ENCODE data around the gene ARMH4.
A peak's percentile ranks its signal among the peaks of the same experiment; 100 is the strongest.
"Not testable (repeated sequence)": the region's sequence is repeated elsewhere in the genome, so short reads cannot be mapped to it uniquely, and the experiment has no call there.

The ARMH4 gene

DNA sequence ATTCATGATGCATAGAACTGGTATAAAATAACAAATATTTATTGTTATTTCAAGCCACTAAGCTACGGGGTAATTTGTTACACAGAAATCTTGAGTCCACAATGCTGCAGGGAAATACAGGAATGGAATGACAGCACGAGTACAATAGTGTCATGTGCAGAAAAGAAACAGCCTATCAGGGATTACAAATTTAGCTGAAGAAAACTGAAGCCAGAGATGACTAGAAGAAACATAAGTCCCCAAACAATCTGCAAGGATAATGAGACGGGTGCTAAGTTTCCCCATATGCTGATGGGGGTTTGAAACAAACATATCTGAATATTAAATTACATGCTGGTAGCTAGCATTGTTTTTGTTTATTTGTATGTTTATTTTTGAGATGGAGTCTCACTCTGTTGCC lies 8.9 kb downstream of the ARMH4 start:
- DNase-seq = no peak

DNA sequence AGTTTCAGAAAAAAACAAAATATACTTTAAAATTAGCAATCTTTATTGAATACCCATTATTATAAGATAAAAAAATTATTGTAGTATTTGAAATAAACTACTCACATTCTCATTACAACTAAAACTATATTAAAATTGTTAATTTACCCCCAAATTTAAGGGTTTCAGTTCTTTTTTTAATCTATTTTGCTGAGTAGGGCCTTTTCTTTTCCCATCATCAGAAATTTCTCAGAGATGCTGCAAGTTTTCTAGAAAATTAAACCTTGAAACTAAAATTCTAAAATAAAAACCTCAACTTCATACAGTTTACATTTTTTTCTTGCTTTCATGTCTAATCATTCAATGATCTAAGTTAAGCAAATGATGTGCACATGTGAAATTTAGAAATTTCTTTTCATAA lies 10.1 kb downstream of the ARMH4 start:
- DNase-seq = no peak

DNA sequence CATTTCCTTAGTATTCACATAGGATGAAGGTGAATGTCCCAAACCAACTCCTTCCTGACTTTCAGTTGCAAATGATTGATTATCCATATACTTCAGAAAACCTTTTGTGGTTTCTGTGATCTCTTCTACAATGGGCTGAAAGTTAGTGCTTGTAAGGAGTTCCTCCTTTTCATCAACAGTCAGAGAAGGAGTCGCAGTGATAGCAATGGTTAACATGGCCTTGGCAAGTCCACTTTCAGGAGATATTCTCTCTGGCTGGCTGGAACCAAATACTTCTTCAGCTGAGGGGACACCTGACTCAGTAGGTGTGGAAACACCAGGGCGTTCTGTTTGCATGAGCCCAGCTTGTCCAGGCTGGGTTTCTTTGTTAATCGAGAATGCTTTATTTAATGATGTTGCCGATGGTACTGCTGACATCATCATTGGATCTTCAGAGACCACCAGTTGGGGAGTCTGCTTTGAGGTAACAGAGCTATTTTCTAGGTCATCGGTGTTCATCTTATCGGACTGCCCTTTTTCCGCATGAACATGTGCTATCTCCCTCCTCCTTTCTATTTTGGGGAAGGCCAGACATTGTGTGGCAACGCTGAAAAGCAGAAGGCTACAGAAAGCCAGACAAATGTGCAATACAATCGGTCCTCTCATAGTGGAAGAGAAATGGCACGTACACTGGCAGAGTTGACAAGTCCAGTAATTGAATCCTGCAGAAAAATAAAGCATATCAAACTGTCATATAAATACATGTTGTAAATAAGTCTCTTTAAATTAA lies 13.1 kb downstream of the ARMH4 start:
- DNase-seq = no peak

DNA sequence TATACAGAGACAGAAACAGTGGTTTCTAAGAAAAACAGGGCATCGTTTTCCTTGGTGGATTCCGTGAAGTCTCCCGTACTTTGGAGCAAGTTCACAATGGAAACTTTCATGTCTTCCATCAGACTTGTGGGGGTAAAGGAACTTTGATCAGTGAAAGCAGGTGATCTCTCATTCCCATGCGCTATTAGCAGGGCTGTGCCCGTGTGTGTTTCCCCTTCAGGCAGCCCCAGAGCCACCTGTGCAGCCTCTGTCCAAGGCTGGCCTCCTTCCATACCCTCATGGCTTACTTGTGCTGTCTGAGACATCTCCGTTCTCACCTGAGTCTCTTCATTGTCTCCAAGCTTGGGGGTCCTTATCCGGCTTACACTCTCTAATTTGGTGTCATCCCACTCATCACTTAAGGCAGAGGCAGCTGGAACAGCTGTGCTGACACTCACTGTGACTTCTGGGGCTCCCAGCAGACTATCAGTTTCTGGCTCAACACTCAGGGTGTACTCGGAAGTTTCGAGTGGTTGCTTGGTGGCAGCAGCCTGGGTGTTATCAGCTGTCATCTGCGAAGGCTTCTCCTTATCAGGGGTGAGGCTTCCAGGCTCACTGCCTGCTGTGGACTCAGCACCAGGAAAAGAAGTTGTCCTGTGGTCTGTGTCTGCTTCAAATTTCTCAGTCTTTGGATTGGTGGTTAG lies 13.8 kb downstream of the ARMH4 start:
- DNase-seq = no peak

DNA sequence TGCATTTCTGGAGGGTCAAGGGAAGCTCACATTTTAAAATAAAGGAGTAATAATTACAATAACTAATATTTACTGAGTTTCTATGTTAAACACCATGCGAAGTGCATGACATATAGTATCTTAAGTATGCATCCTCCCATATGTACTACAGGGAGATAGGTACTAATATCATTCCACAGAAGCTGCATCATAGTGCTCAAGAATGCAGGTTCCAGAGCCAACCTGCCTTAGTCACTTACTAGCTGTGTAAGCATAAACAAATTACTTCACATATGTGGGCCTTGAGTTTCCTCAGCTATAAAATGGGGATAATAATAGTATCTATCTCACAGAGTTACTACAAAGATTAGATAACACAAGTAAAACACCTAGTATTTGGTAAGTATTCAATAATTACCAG lies 18.3 kb downstream of the ARMH4 start:
- no peak for DNase-seq

DNA sequence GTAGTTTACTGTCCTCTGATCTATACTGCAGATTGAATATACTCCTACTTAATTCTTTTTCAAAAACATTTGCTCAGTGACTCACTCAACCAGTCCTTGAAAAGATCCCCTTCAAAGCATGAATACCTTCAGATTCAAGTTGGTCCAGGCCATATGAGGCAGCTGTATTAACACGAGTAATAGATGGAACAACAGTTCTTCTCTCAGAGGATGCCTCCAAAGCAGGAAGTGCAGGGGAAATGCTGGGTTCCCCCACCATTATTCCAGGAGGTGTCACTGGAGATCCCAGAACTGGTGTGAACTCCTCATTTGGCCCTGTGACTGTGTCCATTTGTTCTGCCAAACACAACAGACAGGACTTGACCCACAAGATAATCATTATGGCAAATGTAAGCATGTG lies 20.6 kb downstream of the ARMH4 start:
- DNase-seq = no peak

DNA sequence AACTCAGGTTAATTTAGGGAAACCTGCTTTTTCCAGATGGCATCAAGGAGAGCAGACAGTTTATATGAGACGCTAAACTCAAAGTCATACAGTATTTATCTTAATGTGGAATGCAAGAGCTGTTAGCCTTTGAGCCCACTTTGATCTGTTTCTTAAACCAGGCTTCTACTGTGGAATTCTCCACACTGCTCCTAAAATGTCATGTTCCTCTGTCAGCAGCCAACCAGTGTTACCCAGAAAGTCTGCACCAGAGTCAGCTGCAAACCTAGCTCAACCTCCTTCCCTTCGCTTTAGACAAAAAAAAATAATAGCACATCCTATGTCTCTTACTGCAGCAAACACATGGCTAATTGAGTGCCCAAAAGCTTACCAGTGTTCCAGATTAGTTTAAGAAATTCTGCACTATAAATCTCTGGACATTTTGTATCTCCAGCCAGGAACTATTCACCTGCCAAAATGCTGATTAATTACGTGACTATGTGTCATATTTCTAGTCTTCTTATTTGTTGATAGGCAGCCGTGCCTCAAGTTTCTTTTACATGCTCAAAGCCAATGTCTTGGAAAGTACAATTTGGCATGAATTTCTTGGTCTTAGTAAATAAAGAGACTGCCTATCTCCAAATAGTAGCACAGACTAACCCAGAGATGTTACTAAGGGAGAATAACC lies 21.8 kb downstream of the ARMH4 start:
- no peak for DNase-seq

DNA sequence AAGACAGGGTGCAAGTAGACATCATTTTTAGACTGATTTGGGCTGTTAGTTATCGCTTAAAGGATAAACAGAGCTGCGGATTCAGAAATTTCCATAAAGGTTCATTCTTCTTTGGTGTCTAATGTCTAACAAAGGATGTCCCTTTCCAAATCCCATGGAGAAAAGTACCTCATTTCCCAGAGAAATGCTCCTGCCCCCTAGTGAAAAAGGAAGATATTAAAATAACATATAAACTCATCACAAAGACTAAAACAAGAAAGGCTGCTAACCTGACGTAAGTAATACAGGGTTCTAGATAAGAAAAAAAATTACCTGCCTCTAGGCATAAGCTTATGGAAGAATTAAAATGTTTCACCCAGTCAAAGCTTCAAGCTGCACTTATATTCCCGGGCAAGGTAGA lies 22.8 kb downstream of the ARMH4 start:
- DNase-seq = no peak

DNA sequence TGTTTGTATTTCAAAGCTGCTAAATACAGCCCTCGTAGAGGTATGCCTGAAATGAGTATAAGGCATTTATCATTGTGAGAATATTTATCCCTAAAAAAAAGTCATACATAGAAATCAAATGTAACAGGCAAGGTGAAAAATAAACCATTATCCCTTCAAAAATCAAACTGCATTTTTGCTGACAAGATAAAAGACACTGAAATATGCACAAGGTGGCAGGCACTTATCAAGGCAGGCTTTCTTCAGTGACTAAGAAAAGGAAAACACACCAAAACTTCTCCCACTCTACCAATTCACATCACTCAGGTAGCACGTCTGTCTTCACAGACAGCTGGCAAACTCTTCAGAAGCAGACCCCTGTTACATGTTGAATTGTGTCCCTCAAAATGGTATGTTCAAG lies 23.6 kb downstream of the ARMH4 start:
- DNase-seq = no peak

DNA sequence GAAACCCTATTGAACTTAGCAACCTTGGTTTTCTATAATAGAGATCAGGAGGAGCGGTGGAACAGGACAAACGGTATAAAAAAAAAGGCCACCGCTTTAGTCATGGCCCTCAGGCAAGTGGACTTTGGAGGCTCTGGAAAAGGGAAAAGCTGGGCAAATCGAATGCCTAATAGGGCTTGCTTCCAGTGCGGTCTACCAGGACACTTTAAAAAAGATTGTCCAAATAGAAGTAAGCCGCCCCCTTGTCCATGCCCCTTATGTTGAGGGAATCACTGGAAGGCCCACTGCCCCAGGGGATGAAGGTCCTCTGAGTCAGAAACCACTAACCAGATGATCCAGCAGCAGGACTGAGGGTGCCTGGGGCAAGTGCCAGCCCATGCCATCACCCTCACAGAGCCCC lies 29.5 kb downstream of the ARMH4 start:
- DNase-seq = not testable (repeated sequence)

DNA sequence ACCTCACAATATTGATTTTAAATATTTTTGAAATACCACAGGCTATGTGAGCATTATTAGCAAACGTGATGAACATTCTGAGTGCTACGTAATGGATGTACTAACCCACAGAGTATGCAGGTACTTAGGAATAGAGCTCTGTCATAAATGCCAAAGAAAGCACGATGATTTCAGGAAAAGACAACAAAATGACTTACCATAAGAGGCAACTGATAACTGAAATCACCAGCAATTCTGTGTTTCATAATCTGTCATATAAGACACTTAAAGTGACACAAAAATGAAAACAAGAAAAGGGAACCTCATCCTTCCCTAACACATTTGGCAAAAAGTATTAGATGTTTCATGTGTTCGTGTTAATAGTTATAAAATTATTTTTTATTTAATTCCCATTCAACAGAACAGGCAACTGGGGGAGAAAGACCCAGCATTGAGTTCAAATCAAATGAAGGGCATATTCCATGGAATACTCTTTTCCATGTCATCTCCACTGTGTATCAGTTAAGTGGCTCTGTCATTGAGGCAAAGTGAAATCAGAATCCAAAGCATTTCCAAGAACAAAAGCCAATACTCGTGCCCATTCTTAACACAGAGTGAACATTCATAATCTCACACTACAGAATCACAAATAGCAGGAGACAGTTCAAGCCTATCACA lies 30.4 kb downstream of the ARMH4 start:
- no peak for DNase-seq

DNA sequence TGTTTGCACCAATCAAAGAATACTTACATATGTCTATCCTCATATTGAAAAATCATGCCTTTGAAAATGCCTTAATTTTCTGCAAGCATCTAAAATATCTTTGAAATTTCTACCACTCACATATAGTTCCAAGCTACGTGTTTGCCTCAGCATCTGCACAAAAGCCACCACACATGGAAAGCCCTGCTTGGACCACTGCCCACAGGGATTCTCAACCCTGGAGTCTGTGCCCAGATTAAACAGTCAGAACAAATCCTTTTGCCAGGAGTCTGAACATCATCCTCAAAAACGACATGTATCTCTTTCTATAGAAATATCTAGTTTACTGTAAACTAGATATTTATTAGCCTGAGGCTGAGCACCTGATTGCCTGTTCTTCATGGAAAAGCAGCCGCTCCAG lies 32.6 kb downstream of the ARMH4 start:
- DNase-seq = no peak

DNA sequence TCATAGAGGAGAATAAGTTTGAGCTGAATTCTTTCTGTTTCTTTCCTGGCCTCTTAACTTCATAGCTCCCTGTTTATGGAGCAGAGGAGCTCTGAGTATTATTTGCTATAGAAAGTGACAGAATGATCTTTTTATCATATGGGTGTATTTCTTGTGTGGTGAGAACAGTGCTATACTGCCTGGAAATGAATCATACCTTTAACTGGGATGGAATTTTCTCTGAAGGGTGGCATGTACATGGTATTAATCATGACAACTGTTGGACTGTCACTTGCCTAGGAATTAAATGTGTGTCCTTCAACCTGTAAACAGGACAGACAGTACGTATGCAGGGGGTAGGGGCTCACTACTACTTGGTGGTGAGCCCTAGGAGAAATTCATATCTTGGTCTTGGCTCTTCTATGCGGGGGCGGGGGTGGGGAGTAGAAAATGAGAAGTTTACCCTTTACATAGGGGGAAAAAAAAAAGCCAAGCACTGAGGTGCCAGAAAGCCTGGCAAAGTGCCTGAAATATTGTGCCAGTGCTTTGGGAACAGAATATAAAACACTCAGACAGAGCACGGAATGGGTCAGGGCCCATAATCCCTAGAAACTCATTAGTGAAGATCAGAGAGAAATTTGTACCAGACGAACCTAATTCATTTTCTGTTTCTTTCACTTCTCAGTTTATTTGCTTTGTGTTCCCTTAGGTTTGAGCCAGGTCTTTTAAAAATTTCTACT lies 33.8 kb downstream of the ARMH4 start:
- DNase-seq = no peak

DNA sequence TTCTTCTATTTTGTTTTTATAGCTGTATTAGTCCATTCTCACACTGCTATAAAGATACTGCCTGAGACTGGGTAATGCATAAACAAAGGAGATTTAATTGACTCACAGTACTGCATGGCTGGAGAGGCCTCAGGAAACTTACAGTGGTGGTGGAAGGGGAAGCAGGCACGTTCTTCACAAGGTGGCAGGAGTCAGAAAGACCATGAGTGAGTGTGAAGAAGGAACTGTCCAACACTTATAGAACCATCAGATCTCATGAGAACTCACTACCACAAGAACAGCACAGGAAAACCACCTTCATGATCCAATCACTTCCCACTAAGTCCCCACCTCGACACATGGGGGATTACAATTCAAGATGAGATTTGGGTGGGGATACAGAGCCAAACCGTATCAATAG lies 42.3 kb downstream of the ARMH4 start:
- DNase-seq = no peak

DNA sequence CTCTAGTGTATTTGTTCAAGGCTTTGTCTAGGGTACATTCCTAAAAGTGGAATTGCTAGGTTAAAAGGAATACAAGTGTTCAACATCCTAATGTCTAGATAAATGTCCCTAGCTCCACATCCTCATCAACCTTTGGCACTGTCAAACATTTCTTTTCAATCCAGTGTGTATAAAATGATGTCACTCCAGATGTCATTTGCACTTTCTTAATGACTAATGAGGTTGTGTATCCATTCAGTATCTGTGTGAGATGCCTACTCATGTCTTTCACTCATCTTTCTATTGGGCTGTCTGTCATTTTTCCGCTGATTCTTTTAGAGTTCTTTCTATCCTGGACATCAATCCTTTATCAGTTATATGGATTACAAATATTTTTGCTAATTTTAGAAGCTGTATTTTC lies 43.3 kb downstream of the ARMH4 start:
- no peak for DNase-seq

DNA sequence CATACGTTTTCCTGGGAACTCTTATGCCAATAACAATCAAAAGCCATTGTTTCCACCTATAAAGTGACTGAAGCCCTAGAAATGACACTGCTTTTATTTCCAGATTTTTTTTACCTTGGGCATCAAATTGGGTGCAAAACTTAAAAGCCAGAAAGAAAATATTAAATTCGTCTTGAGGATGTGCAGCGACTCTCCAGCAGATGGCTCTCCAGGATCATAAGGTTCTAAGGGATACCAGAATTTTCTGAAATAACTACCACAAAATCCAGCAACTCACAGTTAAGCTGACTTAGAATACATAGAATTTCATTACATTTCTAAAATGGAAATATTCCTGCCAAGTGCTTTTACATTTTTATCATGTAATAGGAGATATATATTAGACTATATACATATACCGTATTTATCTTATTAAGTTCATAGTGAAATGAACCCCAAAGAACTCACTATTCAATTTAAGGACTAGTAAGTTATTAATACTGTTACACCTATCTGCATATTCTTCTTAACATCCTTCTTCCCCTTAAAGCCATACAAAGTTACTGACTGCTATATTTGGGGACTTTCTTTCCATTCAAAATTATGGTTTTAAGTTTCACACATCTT lies 44.0 kb downstream of the ARMH4 start:
- DNase-seq = peak; percentile 17

DNA sequence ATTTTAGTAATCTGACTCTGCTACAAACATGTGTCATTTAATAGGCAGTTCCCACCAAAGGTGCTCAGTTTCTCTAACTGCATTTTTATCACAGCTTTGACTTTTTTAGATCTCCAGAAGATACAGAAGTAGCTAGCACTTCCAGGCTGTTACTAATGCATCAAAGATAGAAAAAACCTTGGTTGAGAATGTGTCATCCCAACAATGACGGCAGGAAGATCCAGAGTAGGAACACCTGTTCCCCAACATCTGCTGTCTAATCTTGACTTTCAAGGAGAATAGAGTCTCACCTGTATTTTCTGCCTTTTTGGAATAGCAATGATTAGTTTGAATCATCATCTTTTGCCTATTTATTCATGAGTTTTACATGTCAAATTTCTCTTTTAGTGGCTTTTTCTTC lies 45.0 kb downstream of the ARMH4 start:
- DNase-seq = no peak

DNA sequence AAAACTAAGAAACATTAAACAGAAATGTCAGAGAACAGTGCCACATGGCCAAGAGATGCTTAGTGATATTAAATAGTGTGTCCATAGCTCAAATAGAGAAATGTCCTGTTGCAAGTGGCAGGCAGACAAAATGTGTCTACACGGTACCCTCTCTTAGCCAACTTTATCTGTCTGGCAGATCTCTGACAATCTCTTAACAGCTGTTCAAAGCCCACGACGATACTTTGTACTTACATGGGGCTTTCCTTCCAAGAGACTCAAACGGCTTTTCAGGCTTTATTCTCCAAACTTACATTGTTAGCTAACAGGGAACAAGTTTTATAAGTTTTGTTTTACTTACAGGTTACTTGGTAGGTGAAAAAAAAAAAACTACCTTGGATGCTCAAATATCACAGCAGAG lies 45.6 kb downstream of the ARMH4 start:
- DNase-seq = no peak

DNA sequence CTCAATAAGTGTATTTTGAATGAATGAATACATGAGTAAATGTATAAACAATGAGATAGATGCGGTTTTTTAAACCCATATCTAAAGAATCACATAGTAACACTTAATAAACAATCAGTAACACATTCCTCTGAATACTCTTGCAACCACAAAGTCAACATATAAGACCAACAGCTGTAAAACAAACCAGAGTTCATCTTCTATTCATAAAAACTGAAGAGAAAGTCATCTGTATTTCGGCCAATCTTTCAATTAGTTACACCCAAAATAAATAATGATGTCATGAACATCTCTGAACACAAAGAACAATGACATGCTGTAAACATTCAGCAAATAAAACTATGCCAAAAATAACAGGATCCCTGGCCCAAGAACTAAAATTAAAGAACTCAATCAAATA lies 47.2 kb downstream of the ARMH4 start:
- DNase-seq = no peak

DNA sequence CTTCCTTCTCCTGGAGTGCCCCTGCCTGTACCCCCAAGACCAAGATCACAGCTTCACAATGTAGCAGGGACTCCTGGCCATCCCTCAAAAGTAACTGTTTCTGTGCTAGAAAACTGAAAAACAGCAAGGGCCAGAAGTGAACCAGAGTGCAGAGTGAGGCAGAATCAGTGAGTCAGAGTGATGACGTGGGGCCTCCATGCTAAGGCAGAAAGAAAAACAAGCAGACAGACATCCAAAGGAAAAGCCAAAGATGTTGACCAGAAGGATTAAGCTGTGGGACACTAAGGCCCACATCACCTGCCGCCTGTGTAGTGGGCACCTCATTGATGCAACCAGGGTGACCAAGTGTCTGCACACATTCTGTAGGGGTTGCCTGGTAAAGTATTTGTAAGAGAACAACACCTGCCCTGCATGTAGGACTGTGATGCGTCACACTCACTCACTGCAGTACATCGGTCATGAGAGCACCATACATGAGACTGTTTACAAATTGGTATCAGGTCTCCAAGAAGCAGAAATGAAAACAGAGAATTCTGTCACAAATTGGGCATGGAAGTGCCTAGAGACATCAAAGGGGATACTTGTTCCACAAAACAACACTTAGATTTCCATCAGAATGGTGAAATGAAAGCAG lies 51.2 kb downstream of the ARMH4 start:
- DNase-seq = no peak

DNA sequence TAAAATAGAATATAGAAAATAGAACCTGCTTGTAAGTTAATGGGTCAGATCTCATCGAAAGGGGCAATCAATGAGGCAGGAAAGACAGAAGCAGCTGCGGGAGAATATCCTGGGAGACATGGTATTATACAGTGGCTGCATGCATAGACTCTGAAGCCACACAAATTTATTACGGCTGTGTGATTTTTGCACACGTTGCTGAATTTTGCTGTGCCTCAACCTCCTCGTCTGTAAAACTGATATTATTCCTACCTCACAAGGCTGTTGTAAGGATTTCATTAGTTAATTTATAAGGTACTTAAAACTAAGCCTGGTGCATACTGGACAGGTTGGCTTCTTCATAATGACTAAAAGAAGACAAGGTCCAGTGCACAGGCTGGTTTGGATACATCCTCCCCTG lies 52.3 kb downstream of the ARMH4 start:
- DNase-seq = no peak

DNA sequence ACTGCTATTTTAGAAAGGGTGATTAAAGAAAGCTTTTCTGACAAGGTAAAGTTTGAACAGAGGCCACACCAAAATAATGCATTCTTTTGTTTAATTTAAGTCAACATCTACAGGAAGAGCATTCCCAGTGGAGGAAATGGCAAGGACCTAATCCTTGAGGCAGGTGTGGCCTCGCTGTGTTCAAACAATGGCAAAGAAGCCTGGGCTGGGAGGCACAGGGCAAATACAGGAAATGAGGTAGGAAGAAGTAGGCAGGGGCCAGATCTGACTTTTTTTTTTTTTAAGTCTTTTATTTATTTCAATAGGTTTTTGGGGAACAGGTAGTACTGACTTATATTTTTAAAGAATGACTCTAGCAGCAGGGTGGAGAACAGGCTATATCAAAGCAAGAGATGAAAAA lies 53.5 kb downstream of the ARMH4 start:
- DNase-seq = no peak

Measured in stimulated activated CD4-positive, alpha-beta T cell treated with anti-CD3 and anti-CD28 coated beads, Interleukin-1b, Interleukin-23, amount 100 ng/mL, for 48 hours (primary cell).